ENCODE results near the gene CLRN3.

DNA sequence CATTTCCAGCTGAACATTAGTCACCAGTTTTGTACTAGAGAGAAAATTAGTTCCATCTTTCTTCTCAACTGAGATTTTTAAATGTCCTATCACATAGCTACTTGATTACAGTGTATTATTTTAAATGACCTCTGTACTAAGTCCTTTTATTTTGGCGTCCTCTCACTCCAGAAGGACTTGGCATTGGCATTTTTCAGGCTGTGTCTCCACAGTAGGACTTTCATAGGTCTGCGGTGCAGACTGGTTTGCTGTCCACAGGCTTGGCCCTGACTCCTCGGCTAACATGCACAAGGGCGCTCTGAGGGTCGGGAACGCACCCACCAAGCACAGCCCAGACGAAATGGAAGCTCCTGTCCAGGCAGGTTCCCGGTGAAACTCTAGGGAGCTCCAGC, 20.6 kb upstream of the CLRN3 start:
- TF ChIP-seq, protein P1, sequence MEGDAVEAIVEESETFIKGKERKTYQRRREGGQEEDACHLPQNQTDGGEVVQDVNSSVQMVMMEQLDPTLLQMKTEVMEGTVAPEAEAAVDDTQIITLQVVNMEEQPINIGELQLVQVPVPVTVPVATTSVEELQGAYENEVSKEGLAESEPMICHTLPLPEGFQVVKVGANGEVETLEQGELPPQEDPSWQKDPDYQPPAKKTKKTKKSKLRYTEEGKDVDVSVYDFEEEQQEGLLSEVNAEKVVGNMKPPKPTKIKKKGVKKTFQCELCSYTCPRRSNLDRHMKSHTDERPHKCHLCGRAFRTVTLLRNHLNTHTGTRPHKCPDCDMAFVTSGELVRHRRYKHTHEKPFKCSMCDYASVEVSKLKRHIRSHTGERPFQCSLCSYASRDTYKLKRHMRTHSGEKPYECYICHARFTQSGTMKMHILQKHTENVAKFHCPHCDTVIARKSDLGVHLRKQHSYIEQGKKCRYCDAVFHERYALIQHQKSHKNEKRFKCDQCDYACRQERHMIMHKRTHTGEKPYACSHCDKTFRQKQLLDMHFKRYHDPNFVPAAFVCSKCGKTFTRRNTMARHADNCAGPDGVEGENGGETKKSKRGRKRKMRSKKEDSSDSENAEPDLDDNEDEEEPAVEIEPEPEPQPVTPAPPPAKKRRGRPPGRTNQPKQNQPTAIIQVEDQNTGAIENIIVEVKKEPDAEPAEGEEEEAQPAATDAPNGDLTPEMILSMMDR (IDR thresholded peaks at IDR 0.05), result no peak
- no peak for TF ChIP-seq POLR2A (IDR thresholded peaks at IDR 0.05)
